Upper lobe of left lung (tissue), 4 donors: Measurements from ENCODE around the gene CAPN3.

Experiments used
- CTCF ChIP-seq, 6 experiments: fragments of 450-650 bp in 4 of 6; fragments of 200-600 bp in 2 of 6; sonication (generic) in 2 of 6; IDR thresholded peaks; one replicate each; pipeline ENCODE4 v1.5.1; 2016 to 2019; ENCODE audit warnings: antibody characterized with exemption in 6 of 6
- POLR2A ChIP-seq, 4 donors: fragments of 450-650 bp; IDR thresholded peaks; one replicate each; pipeline ENCODE4 v1.5.1; 2016 to 2017; ENCODE audit warnings: antibody characterized with exemption in 4 of 4, mild to moderate bottlenecking in 2 of 4
- POLR2AphosphoS5 ChIP-seq, 2 donors: sonication (generic); formaldehyde crosslinking; IDR thresholded peaks; one replicate each; pipeline ENCODE4 v1.5.1; 2017; ENCODE audit warnings: antibody characterized with exemption in 2 of 2

- TF ChIP-seq CTCF (IDR thresholded peaks at IDR 0.05) (no peak), POLR2A (IDR thresholded peaks at IDR 0.05) (no peak), POLR2AphosphoS5 (IDR thresholded peaks at IDR 0.05) (no peak)
Measured at GRCh38 chr15:42427429-42428223, 68.3 kb downstream of the CAPN3 start.
